K562 (cell line): ENCODE results near the gene CYYR1.

ENCODE experiments used
- BRD4 ChIP-seq: fragments of 200-600 bp; sonication (generic); IDR thresholded peaks from 2 replicates; pipeline ENCODE4 v1.6.1; 2017; ENCODE audit warnings: inconsistent platforms
- MTF1 ChIP-seq: fragments of 250-450 bp; sonication (Bioruptor Pico); IDR thresholded peaks from 2 replicates; pipeline ENCODE4 v1.9.0; 2021; ENCODE audit warnings: moderate library complexity, mild to moderate bottlenecking, inconsistent platforms, borderline replicate concordance
- XRCC5 ChIP-seq: fragments of 200-400 bp; formaldehyde crosslinking; IDR thresholded peaks from 2 replicates; pipeline ENCODE4 v1.6.1; 2017; ENCODE audit warnings: low read depth, mild to moderate bottlenecking, low read length
- TF ChIP-seq, protein P1 (sequence below): sonication (generic); formaldehyde crosslinking; IDR thresholded peaks from 2 replicates; pipeline ENCODE4 v1.9.0; 2022; ENCODE audit warnings: mild to moderate bottlenecking, missing genetic modification reagents

DNA sequence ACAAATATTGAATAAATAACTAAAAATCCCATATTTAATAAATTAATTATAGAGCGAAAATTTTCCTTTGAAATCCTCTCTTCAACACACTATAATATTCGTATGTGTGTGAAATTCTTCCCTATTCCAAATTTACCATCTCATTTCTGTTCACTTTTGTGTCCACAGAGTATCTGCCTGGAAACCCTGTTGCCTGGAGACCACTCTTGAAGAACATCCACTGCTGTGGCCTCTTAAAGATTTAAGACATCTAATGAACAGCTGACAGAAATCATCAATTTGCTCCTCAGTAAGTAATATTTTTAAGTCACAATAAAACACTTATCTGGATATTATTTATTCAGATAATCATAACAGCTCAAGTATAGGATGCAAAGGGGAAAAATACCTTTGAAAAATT lies 69.7 kb downstream of the CYYR1 start:
- TF ChIP-seq XRCC5 (no peak), BRD4 (no peak), MTF1 (CRISPR knock-in tag) (no peak)
- TF ChIP-seq, protein P1, sequence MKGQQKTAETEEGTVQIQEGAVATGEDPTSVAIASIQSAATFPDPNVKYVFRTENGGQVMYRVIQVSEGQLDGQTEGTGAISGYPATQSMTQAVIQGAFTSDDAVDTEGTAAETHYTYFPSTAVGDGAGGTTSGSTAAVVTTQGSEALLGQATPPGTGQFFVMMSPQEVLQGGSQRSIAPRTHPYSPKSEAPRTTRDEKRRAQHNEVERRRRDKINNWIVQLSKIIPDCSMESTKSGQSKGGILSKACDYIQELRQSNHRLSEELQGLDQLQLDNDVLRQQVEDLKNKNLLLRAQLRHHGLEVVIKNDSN (CRISPR knock-in tag): no peak
